Measurements from ENCODE around the gene SLIT3.

The SLIT3 gene

GRCh38 chr5:169085636-169086035 lies 215.3 kb downstream of the SLIT3 start:
- Histone ChIP-seq H3K9me3 (ENCODE audit: control insufficient read depth in 1 of 2, low read length in 2 of 2) (peaks cover 0 to 5% of the 10 kb centered on the region in 2 donors), H3K4me3 (ENCODE audit: low read depth in 1 of 2, low read length in 2 of 2) (no peak overlapping the region), H3K36me3 (ENCODE audit: control insufficient read depth in 1 of 2, insufficient read depth in 2 of 2, low read length in 2 of 2) (no peaks in the 10 kb centered on the region), H3K27me3 (ENCODE audit: low read depth, low read length) (no peaks in the 10 kb centered on the region), H3K4me1 (ENCODE audit: control insufficient read depth in 1 of 2, insufficient read depth in 2 of 2, low read length in 2 of 2) (no peaks in the 10 kb centered on the region), H3K27ac (ENCODE audit: low read length) (no peak overlapping the region)

- Histone ChIP-seq H3K9me3 (ENCODE audit: control insufficient read depth in 1 of 2, low read length in 2 of 2) (peaks cover 0 to under 1% of the 10 kb centered on the region in 2 donors), H3K27ac (ENCODE audit: low read length) (no peak overlapping the region), H3K27me3 (ENCODE audit: low read depth, low read length) (no peaks in the 10 kb centered on the region), H3K4me1 (ENCODE audit: control insufficient read depth in 1 of 2, insufficient read depth in 2 of 2, low read length in 2 of 2) (no peaks in the 10 kb centered on the region), H3K4me3 (ENCODE audit: low read depth in 1 of 2, low read length in 2 of 2) (no peak overlapping the region), H3K36me3 (ENCODE audit: control insufficient read depth in 1 of 2, insufficient read depth in 2 of 2, low read length in 2 of 2) (no peaks in the 10 kb centered on the region)
Observed at GRCh38 chr5:169085212-169085611, 215.7 kb downstream of the SLIT3 start.

GRCh38 chr5:169084775-169085174 lies 216.2 kb downstream of the SLIT3 start:
- H3K36me3 ChIP-seq (ENCODE audit: control insufficient read depth in 1 of 2, insufficient read depth in 2 of 2, low read length in 2 of 2), result no peaks in the 10 kb centered on the region
- H3K4me1 ChIP-seq (ENCODE audit: control insufficient read depth in 1 of 2, insufficient read depth in 2 of 2, low read length in 2 of 2), result no peaks in the 10 kb centered on the region
- no peak overlapping the region for H3K27ac ChIP-seq (ENCODE audit: low read length)
- H3K27me3 ChIP-seq (ENCODE audit: low read depth, low read length), result no peaks in the 10 kb centered on the region
- no peak overlapping the region for H3K4me3 ChIP-seq (ENCODE audit: low read depth in 1 of 2, low read length in 2 of 2)
- no peaks in the 10 kb centered on the region for H3K9me3 ChIP-seq (ENCODE audit: control insufficient read depth in 1 of 2, low read length in 2 of 2)

- no peaks in the 10 kb centered on the region for H3K36me3 ChIP-seq (ENCODE audit: control insufficient read depth in 1 of 2, insufficient read depth in 2 of 2, low read length in 2 of 2)
- no peaks in the 10 kb centered on the region for H3K27me3 ChIP-seq (ENCODE audit: low read depth, low read length)
- no peak overlapping the region for H3K4me3 ChIP-seq (ENCODE audit: low read depth in 1 of 2, low read length in 2 of 2)
- H3K4me1 ChIP-seq (ENCODE audit: control insufficient read depth in 1 of 2, insufficient read depth in 2 of 2, low read length in 2 of 2), result no peaks in the 10 kb centered on the region
- H3K27ac ChIP-seq (ENCODE audit: low read length), result no peak overlapping the region
- no peaks in the 10 kb centered on the region for H3K9me3 ChIP-seq (ENCODE audit: control insufficient read depth in 1 of 2, low read length in 2 of 2)
Observed at GRCh38 chr5:169083394-169084018, 217.4 kb downstream of the SLIT3 start.

- H3K4me3 ChIP-seq (ENCODE audit: low read depth in 1 of 2, low read length in 2 of 2), result no peak overlapping the region
- H3K36me3 ChIP-seq (ENCODE audit: control insufficient read depth in 1 of 2, insufficient read depth in 2 of 2, low read length in 2 of 2), result no peaks in the 10 kb centered on the region
- no peak overlapping the region for H3K27ac ChIP-seq (ENCODE audit: low read length)
- no peaks in the 10 kb centered on the region for H3K9me3 ChIP-seq (ENCODE audit: control insufficient read depth in 1 of 2, low read length in 2 of 2)
- no peaks in the 10 kb centered on the region for H3K27me3 ChIP-seq (ENCODE audit: low read depth, low read length)
- no peaks in the 10 kb centered on the region for H3K4me1 ChIP-seq (ENCODE audit: control insufficient read depth in 1 of 2, insufficient read depth in 2 of 2, low read length in 2 of 2)
Observed at GRCh38 chr5:169081000-169081724, 219.8 kb downstream of the SLIT3 start.

GRCh38 chr5:169080448-169080911 lies 220.5 kb downstream of the SLIT3 start:
- no peaks in the 10 kb centered on the region for H3K9me3 ChIP-seq (ENCODE audit: control insufficient read depth in 1 of 2, low read length in 2 of 2)
- H3K27ac ChIP-seq (ENCODE audit: low read length), result no peak overlapping the region
- H3K36me3 ChIP-seq (ENCODE audit: control insufficient read depth in 1 of 2, insufficient read depth in 2 of 2, low read length in 2 of 2), result no peaks in the 10 kb centered on the region
- no peaks in the 10 kb centered on the region for H3K27me3 ChIP-seq (ENCODE audit: low read depth, low read length)
- no peak overlapping the region for H3K4me3 ChIP-seq (ENCODE audit: low read depth in 1 of 2, low read length in 2 of 2)
- H3K4me1 ChIP-seq (ENCODE audit: control insufficient read depth in 1 of 2, insufficient read depth in 2 of 2, low read length in 2 of 2), result no peaks in the 10 kb centered on the region

GRCh38 chr5:169079697-169080096 lies 221.2 kb downstream of the SLIT3 start:
- no peak overlapping the region for H3K4me3 ChIP-seq (ENCODE audit: low read depth in 1 of 2, low read length in 2 of 2)
- H3K9me3 ChIP-seq (ENCODE audit: control insufficient read depth in 1 of 2, low read length in 2 of 2), result no peaks in the 10 kb centered on the region
- no peak overlapping the region for H3K27ac ChIP-seq (ENCODE audit: low read length)
- no peaks in the 10 kb centered on the region for H3K36me3 ChIP-seq (ENCODE audit: control insufficient read depth in 1 of 2, insufficient read depth in 2 of 2, low read length in 2 of 2)
- no peaks in the 10 kb centered on the region for H3K27me3 ChIP-seq (ENCODE audit: low read depth, low read length)
- H3K4me1 ChIP-seq (ENCODE audit: control insufficient read depth in 1 of 2, insufficient read depth in 2 of 2, low read length in 2 of 2), result no peaks in the 10 kb centered on the region

GRCh38 chr5:169074839-169075238 lies 226.1 kb downstream of the SLIT3 start:
- H3K4me3 ChIP-seq (ENCODE audit: low read depth in 1 of 2, low read length in 2 of 2), result no peak overlapping the region
- no peaks in the 10 kb centered on the region for H3K36me3 ChIP-seq (ENCODE audit: control insufficient read depth in 1 of 2, insufficient read depth in 2 of 2, low read length in 2 of 2)
- H3K27me3 ChIP-seq (ENCODE audit: low read depth, low read length), result no peaks in the 10 kb centered on the region
- H3K27ac ChIP-seq (ENCODE audit: low read length), result no peak overlapping the region
- no peaks in the 10 kb centered on the region for H3K9me3 ChIP-seq (ENCODE audit: control insufficient read depth in 1 of 2, low read length in 2 of 2)
- H3K4me1 ChIP-seq (ENCODE audit: control insufficient read depth in 1 of 2, insufficient read depth in 2 of 2, low read length in 2 of 2), result no peaks in the 10 kb centered on the region

GRCh38 chr5:169072233-169072632 lies 228.7 kb downstream of the SLIT3 start:
- H3K36me3 ChIP-seq (ENCODE audit: control insufficient read depth in 1 of 2, insufficient read depth in 2 of 2, low read length in 2 of 2), result no peaks in the 10 kb centered on the region

GRCh38 chr5:169070413-169070812 lies 230.5 kb downstream of the SLIT3 start:
- H3K36me3 ChIP-seq (ENCODE audit: control insufficient read depth in 1 of 2, insufficient read depth in 2 of 2, low read length in 2 of 2), result no peaks in the 10 kb centered on the region
- no peaks in the 10 kb centered on the region for H3K4me1 ChIP-seq (ENCODE audit: control insufficient read depth in 1 of 2, insufficient read depth in 2 of 2, low read length in 2 of 2)
- no peaks in the 10 kb centered on the region for H3K9me3 ChIP-seq (ENCODE audit: control insufficient read depth in 1 of 2, low read length in 2 of 2)
- no peaks in the 10 kb centered on the region for H3K27me3 ChIP-seq (ENCODE audit: low read depth, low read length)
- H3K27ac ChIP-seq (ENCODE audit: low read length), result no peak overlapping the region
- no peak overlapping the region for H3K4me3 ChIP-seq (ENCODE audit: low read depth in 1 of 2, low read length in 2 of 2)

More at GRCh38 chr5:169072233-169072632, 228.7 kb downstream of the SLIT3 start:
- Histone ChIP-seq H3K9me3 (ENCODE audit: control insufficient read depth in 1 of 2, low read length in 2 of 2) (no peaks in the 10 kb centered on the region), H3K27me3 (ENCODE audit: low read depth, low read length) (no peaks in the 10 kb centered on the region), H3K27ac (ENCODE audit: low read length) (no peak overlapping the region), H3K4me3 (ENCODE audit: low read depth in 1 of 2, low read length in 2 of 2) (no peak overlapping the region), H3K4me1 (ENCODE audit: control insufficient read depth in 1 of 2, insufficient read depth in 2 of 2, low read length in 2 of 2) (no peaks in the 10 kb centered on the region)

GRCh38 chr5:169067751-169068173 lies 233.2 kb downstream of the SLIT3 start:
- Histone ChIP-seq H3K27me3 (ENCODE audit: low read depth, low read length) (no peaks in the 10 kb centered on the region), H3K36me3 (ENCODE audit: control insufficient read depth in 1 of 2, insufficient read depth in 2 of 2, low read length in 2 of 2) (no peaks in the 10 kb centered on the region), H3K27ac (ENCODE audit: low read length) (no peak overlapping the region), H3K9me3 (ENCODE audit: control insufficient read depth in 1 of 2, low read length in 2 of 2) (no peaks in the 10 kb centered on the region), H3K4me1 (ENCODE audit: control insufficient read depth in 1 of 2, insufficient read depth in 2 of 2, low read length in 2 of 2) (no peaks in the 10 kb centered on the region), H3K4me3 (ENCODE audit: low read depth in 1 of 2, low read length in 2 of 2) (no peak overlapping the region)
